Muscle layer of duodenum (tissue), 2 donors: ENCODE results near the gene CAPN1.
"Not testable (repeated sequence)": the region's sequence is repeated elsewhere in the genome, so short reads cannot be mapped to it uniquely, and the experiment has no call there.

Experiments used
- H3K27ac ChIP-seq: one replicate; pipeline ENCODE4 v1.7.0; 2013; ENCODE audit warnings: mild to moderate bottlenecking, low read length
- H3K27me3 ChIP-seq: one replicate; pipeline ENCODE4 v1.7.0; 2013; ENCODE audit warnings: low read depth, mild to moderate bottlenecking, control low read depth, low read length
- H3K36me3 ChIP-seq, 2 donors: one replicate each; pipeline ENCODE4 v1.7.0; 2013; ENCODE audit warnings: low read length in 2 of 2, control low read depth in 1 of 2, mild to moderate bottlenecking in 1 of 2; ENCODE audit not compliant: insufficient read depth in 2 of 2, control insufficient read depth in 1 of 2
- H3K4me1 ChIP-seq, 2 donors: one replicate each; pipeline ENCODE4 v1.7.0; 2013; ENCODE audit warnings: low read length in 2 of 2, mild to moderate bottlenecking in 2 of 2, control low read depth in 1 of 2, moderate library complexity in 1 of 2; ENCODE audit not compliant: insufficient read depth in 2 of 2, control insufficient read depth in 1 of 2
- H3K4me3 ChIP-seq, 2 donors: one replicate each; pipeline ENCODE4 v1.7.0; 2013; ENCODE audit warnings: low read length in 2 of 2, low read depth in 1 of 2, mild to moderate bottlenecking in 1 of 2
- H3K9me3 ChIP-seq, 2 donors: one replicate each; pipeline ENCODE4 v1.7.0; 2013; ENCODE audit warnings: low read length in 2 of 2, control low read depth in 1 of 2, mild to moderate bottlenecking in 1 of 2; ENCODE audit not compliant: control insufficient read depth in 1 of 2
- donor health status: healthy.

Gene CAPN1

GRCh38 chr11:65223011-65223410, 41.3 kb downstream of the CAPN1 start:
- no peaks in the 10 kb centered on the region for H3K27me3 ChIP-seq

GRCh38 chr11:65224930-65225278, 43.2 kb downstream of the CAPN1 start:
- Histone ChIP-seq H3K9me3 (no peaks in the 10 kb centered on the region), H3K27me3 (no peaks in the 10 kb centered on the region), H3K36me3 (no peaks in the 10 kb centered on the region), H3K4me3 (peak overlapping the region in 1 of 2 donors; percentile 64), H3K27ac (no peak overlapping the region), H3K4me1 (peaks cover 0 to 12% of the 10 kb centered on the region in 2 donors)

More at GRCh38 chr11:65223011-65223410, 41.3 kb downstream of the CAPN1 start:
- no peaks in the 10 kb centered on the region for H3K36me3 ChIP-seq
- H3K27ac ChIP-seq, result no peak overlapping the region
- H3K4me1 ChIP-seq, result peaks cover 0 to 12% of the 10 kb centered on the region in 2 donors
- H3K9me3 ChIP-seq, result no peaks in the 10 kb centered on the region
- H3K4me3 ChIP-seq, result no peak overlapping the region

DNA sequence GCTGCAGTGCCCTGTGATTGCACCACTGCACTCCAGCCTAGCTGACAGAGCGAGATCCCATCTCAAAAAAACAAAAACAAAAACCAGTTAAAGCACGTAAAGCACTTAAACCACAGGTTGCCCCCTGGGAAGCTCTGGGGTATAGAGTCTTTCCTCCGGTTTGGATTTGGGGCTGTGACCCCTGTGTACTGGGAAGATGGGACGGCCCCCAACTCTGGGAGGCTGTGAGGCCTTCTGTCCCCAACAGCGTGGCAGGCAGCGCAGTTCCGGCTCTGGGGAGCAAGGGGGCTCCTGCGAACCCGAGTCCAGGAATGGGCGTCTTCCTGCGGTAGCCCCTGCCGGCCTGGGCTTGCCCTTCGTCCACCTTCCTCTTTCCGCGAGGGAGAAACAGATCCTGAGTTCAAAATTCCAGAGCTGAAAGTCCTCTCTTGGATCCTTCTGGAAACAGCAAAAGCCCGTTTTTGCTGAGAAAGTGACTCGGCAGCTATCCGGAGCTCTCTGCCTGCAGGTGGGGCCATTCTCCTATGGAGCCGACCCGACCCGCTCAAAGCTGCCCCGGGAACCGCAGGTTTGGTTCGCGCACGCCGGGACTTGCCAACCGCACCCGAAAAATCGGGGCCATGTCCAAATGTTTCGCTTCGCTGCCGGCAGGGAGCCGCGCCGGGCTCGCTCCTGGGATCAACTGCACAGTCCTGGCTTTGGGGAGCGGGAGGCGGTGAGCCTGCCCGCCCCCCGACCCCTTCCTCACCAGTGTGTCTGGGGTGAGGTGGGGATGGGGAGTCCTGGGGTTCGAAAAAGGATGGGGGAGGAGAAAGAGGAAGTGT, 43.8 kb downstream of the CAPN1 start:
- peak overlapping the region; percentile 64 to 72 for H3K4me3 ChIP-seq
- H3K9me3 ChIP-seq, result no peaks in the 10 kb centered on the region
- H3K4me1 ChIP-seq, result peaks cover 0 to 12% of the 10 kb centered on the region in 2 donors
- no peak overlapping the region for H3K27ac ChIP-seq
- no peaks in the 10 kb centered on the region for H3K36me3 ChIP-seq
- H3K27me3 ChIP-seq, result no peaks in the 10 kb centered on the region

DNA sequence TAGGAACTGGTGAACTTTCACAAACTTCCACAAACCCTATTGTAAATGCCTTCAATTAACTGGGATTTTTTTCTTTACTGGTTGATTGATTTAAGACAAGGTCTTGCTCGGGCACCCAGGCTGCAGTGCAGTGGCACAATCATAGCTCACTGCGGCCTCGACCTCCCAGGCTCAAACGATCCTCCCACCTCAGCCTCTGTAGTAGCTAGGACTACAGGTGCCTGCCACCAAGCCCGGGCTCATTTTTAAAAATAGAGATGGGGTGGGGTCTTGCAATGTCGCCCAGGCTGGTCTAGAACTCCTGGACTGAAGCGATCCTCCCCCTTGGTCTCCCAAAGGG, 44.3 kb downstream of the CAPN1 start:
- no peak overlapping the region for H3K27ac ChIP-seq

DNA sequence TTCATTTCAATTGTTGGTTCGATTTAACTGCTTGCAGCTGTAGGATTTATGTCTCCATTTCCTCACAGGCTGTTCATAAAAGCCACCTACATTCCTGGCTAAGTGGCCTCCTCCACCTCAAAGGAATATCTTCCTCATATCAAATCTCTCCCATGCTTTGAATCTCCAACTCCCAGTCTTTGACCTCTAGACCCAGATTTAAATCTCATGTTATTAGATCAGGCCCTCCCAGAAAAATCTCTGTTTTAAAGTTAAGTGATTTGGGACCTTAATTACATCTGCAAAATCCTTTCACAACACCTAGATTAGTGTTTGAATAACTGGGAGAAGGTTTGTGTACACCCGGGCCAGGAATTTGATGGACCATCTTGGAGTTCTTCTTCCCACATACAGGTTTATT, 46.2 kb downstream of the CAPN1 start:
- Histone ChIP-seq H3K36me3 (no peaks in the 10 kb centered on the region), H3K4me1 (peaks cover 0 to 12% of the 10 kb centered on the region in 2 donors), H3K4me3 (no peak overlapping the region), H3K27ac (no peak overlapping the region), H3K27me3 (no peaks in the 10 kb centered on the region), H3K9me3 (no peaks in the 10 kb centered on the region)

More for the DNA sequence above, 44.3 kb downstream of the CAPN1 start:
- no peaks in the 10 kb centered on the region for H3K27me3 ChIP-seq
- no peaks in the 10 kb centered on the region for H3K9me3 ChIP-seq
- no peaks in the 10 kb centered on the region for H3K36me3 ChIP-seq
- peak overlapping the region; percentile 64 to 72 for H3K4me3 ChIP-seq
- H3K4me1 ChIP-seq, result peaks cover 0 to 12% of the 10 kb centered on the region in 2 donors

- Histone ChIP-seq H3K36me3 (no peaks in the 10 kb centered on the region), H3K27ac (no peak overlapping the region), H3K9me3 (no peaks in the 10 kb centered on the region), H3K27me3 (no peaks in the 10 kb centered on the region), H3K4me1 (no peaks in the 10 kb centered on the region), H3K4me3 (no peak overlapping the region)
Observed at GRCh38 chr11:65236194-65237059, 54.7 kb downstream of the CAPN1 start.

DNA sequence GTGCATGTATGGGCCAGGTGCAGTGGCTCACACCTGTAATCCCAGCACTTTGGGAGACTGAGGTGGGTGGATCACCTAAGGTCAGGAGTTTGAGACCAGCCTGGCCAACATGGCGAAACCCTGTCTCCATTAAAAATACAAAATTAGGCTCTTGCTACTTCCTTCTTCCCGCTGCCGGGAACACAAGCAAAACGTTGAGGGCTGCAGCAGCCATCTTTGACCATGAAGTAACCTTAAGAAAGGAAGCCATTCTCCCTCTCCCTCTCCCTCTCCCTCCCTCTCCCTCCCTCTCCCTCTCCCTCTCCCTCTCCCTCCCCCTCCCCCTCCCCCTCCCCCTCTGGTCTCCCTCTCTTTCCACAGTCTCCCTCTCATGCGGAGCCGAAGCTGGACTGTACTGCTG, 56.6 kb downstream of the CAPN1 start:
- not testable (repeated sequence) for H3K4me1 ChIP-seq, H3K9me3 ChIP-seq, H3K27me3 ChIP-seq, H3K27ac ChIP-seq, H3K4me3 ChIP-seq, H3K36me3 ChIP-seq

DNA sequence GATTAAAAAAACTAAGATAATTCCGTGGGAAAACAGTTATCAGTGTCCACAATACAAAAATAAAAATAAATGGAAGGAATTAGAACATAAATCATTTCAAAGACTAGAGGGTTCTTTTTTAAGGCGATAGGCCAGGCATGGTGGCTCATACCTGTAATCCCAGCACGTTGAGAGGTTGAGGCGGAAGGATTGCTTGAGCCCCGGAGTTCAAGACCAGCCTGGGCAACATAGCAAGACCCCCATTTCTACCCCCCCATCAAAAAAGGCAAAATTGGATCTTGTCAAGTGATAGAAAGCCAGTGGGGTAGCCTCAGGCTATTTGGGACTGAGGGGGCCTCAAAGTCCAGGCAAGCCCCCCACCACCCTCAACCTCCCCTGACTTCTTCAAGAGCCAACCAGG, 59.4 kb downstream of the CAPN1 start:
- H3K27me3 ChIP-seq, result no peaks in the 10 kb centered on the region
- H3K4me1 ChIP-seq, result no peaks in the 10 kb centered on the region
- no peak overlapping the region for H3K27ac ChIP-seq
- H3K36me3 ChIP-seq, result no peaks in the 10 kb centered on the region
- H3K9me3 ChIP-seq, result no peaks in the 10 kb centered on the region
- H3K4me3 ChIP-seq, result no peak overlapping the region

- no peaks in the 10 kb centered on the region for H3K9me3 ChIP-seq
- H3K36me3 ChIP-seq, result no peaks in the 10 kb centered on the region
- H3K27me3 ChIP-seq, result no peaks in the 10 kb centered on the region
- H3K4me1 ChIP-seq, result no peaks in the 10 kb centered on the region
- no peak overlapping the region for H3K27ac ChIP-seq
- no peak overlapping the region for H3K4me3 ChIP-seq
Observed at GRCh38 chr11:65241692-65242091, 60.0 kb downstream of the CAPN1 start.

GRCh38 chr11:65242389-65242788, 60.7 kb downstream of the CAPN1 start:
- Histone ChIP-seq H3K27me3 (no peaks in the 10 kb centered on the region), H3K36me3 (no peaks in the 10 kb centered on the region), H3K27ac (no peak overlapping the region), H3K4me1 (no peaks in the 10 kb centered on the region), H3K9me3 (no peaks in the 10 kb centered on the region), H3K4me3 (no peak overlapping the region)

- Histone ChIP-seq H3K27me3 (no peaks in the 10 kb centered on the region), H3K4me3 (no peak overlapping the region), H3K4me1 (no peaks in the 10 kb centered on the region), H3K9me3 (no peaks in the 10 kb centered on the region), H3K36me3 (no peaks in the 10 kb centered on the region), H3K27ac (no peak overlapping the region)
Observed at GRCh38 chr11:65243797-65244196, 62.1 kb downstream of the CAPN1 start.
